ENCODE measurements around the gene CAGE1. TPM values are rescaled to one million over a fixed set of nuclear protein-coding genes. Genes with fewer than 3 reads are reported as not detected.

CAGE1 gene
- total and polyA plus RNA-seq, 10 of the 15 experiments (the other 5 are each of a cell fraction or from before 2014, with no cell fraction given), result 0.03 to 0.42 (median 0.08) TPM; not detected in 3

Other genes starting within 250 kb of the CAGE1 start
- 42.0 and 48.6 TPM in 2 replicates for gene SSR1, start 76.5 kb downstream of the CAGE1 start, total RNA-seq (2014; rRNA removed)
- gene SSR1, start 76.5 kb downstream of the CAGE1 start, total RNA-seq (2014; rRNA removed; fragmentation: Illumina TruSeq; extraction: Trizol), result 61.1 and 63.5 TPM in 2 replicates
- gene SSR1, start 76.5 kb downstream of the CAGE1 start, total RNA-seq (2021), result 131 and 132 TPM in 2 replicates
- 165 and 224 TPM in 2 replicates for gene SSR1, start 76.5 kb downstream of the CAGE1 start, polyA plus RNA-seq (2011; rRNA removed)
- gene SSR1, start 76.5 kb downstream of the CAGE1 start, polyA plus RNA-seq (2014; fragmentation: Illumina TruSeq; extraction: Trizol), result 120 and 125 TPM in 2 replicates
- gene SSR1, start 76.5 kb downstream of the CAGE1 start, polyA plus RNA-seq (2014; fragmentation: Nextera tagmentation; extraction: Ambion mirVana), result 100 to 1,000 TPM; 123 to 151 TPM
- 69.6 and 93.3 TPM in 2 replicates for gene SSR1, start 76.5 kb downstream of the CAGE1 start, polyA plus RNA-seq (2014; rRNA removed)
- 100 to 1,000 TPM; 201 to 209 TPM for gene SSR1, start 76.5 kb downstream of the CAGE1 start, polyA plus RNA-seq (2016; fragmentation: Nextera tagmentation; extraction: Ambion mirVana)
- 36.2 and 44.6 TPM in 2 replicates for gene RIOK1, start 66 bp upstream of the CAGE1 start, total RNA-seq (2014; rRNA removed)
- gene RIOK1, start 66 bp upstream of the CAGE1 start, total RNA-seq (2014; rRNA removed; fragmentation: Illumina TruSeq; extraction: Trizol), result 29.8 and 32.0 TPM in 2 replicates
- gene RIOK1, start 66 bp upstream of the CAGE1 start, total RNA-seq (2021), result 29.9 and 30.6 TPM in 2 replicates
- gene RIOK1, start 66 bp upstream of the CAGE1 start, polyA plus RNA-seq (2011; rRNA removed), result 12.2 and 16.1 TPM in 2 replicates
- 35.4 and 43.0 TPM in 2 replicates for gene RIOK1, start 66 bp upstream of the CAGE1 start, polyA plus RNA-seq (2014; fragmentation: Illumina TruSeq; extraction: Trizol)
- gene RIOK1, start 66 bp upstream of the CAGE1 start, polyA plus RNA-seq (2014; fragmentation: Nextera tagmentation; extraction: Ambion mirVana), result 10 to 100 TPM; 31.0 to 40.2 TPM
- gene RIOK1, start 66 bp upstream of the CAGE1 start, polyA plus RNA-seq (2014; rRNA removed), result 27.5 and 29.2 TPM in 2 replicates
- 10 to 100 TPM; 35.8 to 40.3 TPM for gene RIOK1, start 66 bp upstream of the CAGE1 start, polyA plus RNA-seq (2016; fragmentation: Nextera tagmentation; extraction: Ambion mirVana)
- under 0.01 TPM in 1 of 2 replicates, not detected in the other for gene DSP, start 151.9 kb upstream of the CAGE1 start, total RNA-seq (2014; rRNA removed)
- gene DSP, start 151.9 kb upstream of the CAGE1 start, total RNA-seq (2014; rRNA removed; fragmentation: Illumina TruSeq; extraction: Trizol), result not detected in 2 replicates
- 0.21 and 0.36 TPM in 2 replicates for gene DSP, start 151.9 kb upstream of the CAGE1 start, total RNA-seq (2021)
- gene DSP, start 151.9 kb upstream of the CAGE1 start, polyA plus RNA-seq (2011; rRNA removed), result 0.01 TPM in 1 of 2 replicates, not detected in the other
- 0.01 TPM in 1 of 2 replicates, not detected in the other for gene DSP, start 151.9 kb upstream of the CAGE1 start, polyA plus RNA-seq (2014; fragmentation: Illumina TruSeq; extraction: Trizol)
- not detected for gene DSP, start 151.9 kb upstream of the CAGE1 start, polyA plus RNA-seq (2014; fragmentation: Nextera tagmentation; extraction: Ambion mirVana)
- gene DSP, start 151.9 kb upstream of the CAGE1 start, polyA plus RNA-seq (2014; rRNA removed), result not detected in 2 replicates
- under 1 TPM; 0.07 to 0.23 TPM for gene DSP, start 151.9 kb upstream of the CAGE1 start, polyA plus RNA-seq (2016; fragmentation: Nextera tagmentation; extraction: Ambion mirVana)
- gene SNRNP48, start 200.5 kb upstream of the CAGE1 start, total RNA-seq (2014; rRNA removed), result 8.8 and 11.7 TPM in 2 replicates
- gene SNRNP48, start 200.5 kb upstream of the CAGE1 start, total RNA-seq (2014; rRNA removed; fragmentation: Illumina TruSeq; extraction: Trizol), result 12.7 and 12.8 TPM in 2 replicates
- 7.6 and 10.5 TPM in 2 replicates for gene SNRNP48, start 200.5 kb upstream of the CAGE1 start, total RNA-seq (2021)
- gene SNRNP48, start 200.5 kb upstream of the CAGE1 start, polyA plus RNA-seq (2011; rRNA removed), result 14.4 and 23.2 TPM in 2 replicates
- gene SNRNP48, start 200.5 kb upstream of the CAGE1 start, polyA plus RNA-seq (2014; fragmentation: Illumina TruSeq; extraction: Trizol), result 14.1 and 19.4 TPM in 2 replicates
- gene SNRNP48, start 200.5 kb upstream of the CAGE1 start, polyA plus RNA-seq (2014; fragmentation: Nextera tagmentation; extraction: Ambion mirVana), result 1 to 10 TPM; 3.2 to 5.0 TPM
- 7.1 and 9.1 TPM in 2 replicates for gene SNRNP48, start 200.5 kb upstream of the CAGE1 start, polyA plus RNA-seq (2014; rRNA removed)
- gene SNRNP48, start 200.5 kb upstream of the CAGE1 start, polyA plus RNA-seq (2016; fragmentation: Nextera tagmentation; extraction: Ambion mirVana), result 1 to 10 TPM; 5.4 to 6.9 TPM

All from GM12878 (cell line).